ENCODE data around the gene IGFBP5.

DNA sequence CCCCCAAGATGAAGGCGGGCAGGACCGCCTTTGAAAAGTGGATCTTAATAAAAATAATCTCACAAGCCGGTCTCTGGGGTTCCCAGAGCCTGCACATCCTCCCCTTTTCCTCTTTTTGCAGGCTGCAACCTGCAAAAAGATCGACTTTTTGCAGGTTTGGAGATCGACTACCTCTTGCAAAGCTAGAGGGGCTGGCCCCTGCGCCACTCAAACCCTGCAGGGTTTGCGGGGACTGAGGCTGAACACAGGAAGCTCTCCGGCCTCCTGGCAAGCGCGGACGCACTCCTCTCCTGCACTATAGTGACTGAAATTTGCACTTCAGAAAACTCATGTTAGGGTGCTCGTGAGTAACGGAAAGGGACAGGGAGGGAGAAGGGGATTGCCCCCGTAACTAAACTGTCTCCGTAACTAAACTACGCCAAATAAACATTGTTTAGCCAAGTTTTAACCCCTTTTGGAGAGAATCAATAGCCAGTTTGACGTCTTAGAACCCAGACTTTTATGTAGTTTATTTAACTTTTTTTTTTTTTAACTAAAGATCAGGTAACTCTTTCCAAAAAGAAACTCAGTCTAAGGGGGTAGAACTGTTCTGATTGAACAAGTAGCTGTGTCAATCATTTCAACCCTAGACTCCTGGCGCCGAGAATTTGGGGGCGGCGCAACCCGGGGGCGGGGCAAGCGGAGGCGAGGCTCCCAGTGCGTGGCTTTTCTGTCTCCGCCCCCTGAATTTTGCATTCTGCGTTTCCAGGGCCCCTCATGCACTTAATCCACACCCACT lies 2.5 kb downstream of the IGFBP5 start:
- TF ChIP-seq, protein P1, sequence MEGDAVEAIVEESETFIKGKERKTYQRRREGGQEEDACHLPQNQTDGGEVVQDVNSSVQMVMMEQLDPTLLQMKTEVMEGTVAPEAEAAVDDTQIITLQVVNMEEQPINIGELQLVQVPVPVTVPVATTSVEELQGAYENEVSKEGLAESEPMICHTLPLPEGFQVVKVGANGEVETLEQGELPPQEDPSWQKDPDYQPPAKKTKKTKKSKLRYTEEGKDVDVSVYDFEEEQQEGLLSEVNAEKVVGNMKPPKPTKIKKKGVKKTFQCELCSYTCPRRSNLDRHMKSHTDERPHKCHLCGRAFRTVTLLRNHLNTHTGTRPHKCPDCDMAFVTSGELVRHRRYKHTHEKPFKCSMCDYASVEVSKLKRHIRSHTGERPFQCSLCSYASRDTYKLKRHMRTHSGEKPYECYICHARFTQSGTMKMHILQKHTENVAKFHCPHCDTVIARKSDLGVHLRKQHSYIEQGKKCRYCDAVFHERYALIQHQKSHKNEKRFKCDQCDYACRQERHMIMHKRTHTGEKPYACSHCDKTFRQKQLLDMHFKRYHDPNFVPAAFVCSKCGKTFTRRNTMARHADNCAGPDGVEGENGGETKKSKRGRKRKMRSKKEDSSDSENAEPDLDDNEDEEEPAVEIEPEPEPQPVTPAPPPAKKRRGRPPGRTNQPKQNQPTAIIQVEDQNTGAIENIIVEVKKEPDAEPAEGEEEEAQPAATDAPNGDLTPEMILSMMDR (IDR thresholded peaks at IDR 0.05; ENCODE audit: low read depth, low read length, missing input control) = no peak
- no peak for TF ChIP-seq EGR1 (IDR thresholded peaks at IDR 0.05; ENCODE audit: low read depth in 2 of 2)
- TF ChIP-seq SP1 (IDR thresholded peaks at IDR 0.05) = no peak
- TF ChIP-seq TAF1 (conservative IDR thresholded peaks at IDR 0.05) = no peak
- TF ChIP-seq JUND (IDR thresholded peaks at IDR 0.05) = no peak
